ENCODE measurements around the gene TAOK2. TPM values are rescaled to one million over a fixed set of nuclear protein-coding genes. Genes with fewer than 3 reads are reported as not detected.

Gene TAOK2
- total RNA-seq, 1 donor from 2014 or later = 130 TPM

DNA sequence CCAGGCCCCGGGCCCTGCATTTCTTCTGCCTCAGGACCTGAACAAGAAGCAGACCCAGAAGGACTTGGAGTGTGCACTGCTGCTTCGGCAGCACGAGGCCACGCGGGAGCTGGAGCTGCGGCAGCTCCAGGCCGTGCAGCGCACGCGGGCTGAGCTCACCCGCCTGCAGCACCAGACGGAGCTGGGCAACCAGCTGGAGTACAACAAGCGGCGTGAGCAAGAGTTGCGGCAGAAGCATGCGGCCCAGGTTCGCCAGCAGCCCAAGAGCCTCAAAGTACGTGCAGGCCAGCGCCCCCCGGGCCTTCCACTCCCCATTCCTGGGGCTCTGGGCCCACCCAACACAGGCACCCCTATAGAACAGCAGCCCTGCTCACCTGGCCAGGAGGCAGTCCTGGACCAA lies 12.6 kb downstream of the TAOK2 start:
- no peak for DNase-seq (ENCODE audit: extremely low read depth, low read depth, low spot score)

GRCh38 chr16:29986931-29987330 lies 13.3 kb downstream of the TAOK2 start:
- DNase-seq (ENCODE audit: extremely low read depth, low read depth, low spot score) = no peak

DNA sequence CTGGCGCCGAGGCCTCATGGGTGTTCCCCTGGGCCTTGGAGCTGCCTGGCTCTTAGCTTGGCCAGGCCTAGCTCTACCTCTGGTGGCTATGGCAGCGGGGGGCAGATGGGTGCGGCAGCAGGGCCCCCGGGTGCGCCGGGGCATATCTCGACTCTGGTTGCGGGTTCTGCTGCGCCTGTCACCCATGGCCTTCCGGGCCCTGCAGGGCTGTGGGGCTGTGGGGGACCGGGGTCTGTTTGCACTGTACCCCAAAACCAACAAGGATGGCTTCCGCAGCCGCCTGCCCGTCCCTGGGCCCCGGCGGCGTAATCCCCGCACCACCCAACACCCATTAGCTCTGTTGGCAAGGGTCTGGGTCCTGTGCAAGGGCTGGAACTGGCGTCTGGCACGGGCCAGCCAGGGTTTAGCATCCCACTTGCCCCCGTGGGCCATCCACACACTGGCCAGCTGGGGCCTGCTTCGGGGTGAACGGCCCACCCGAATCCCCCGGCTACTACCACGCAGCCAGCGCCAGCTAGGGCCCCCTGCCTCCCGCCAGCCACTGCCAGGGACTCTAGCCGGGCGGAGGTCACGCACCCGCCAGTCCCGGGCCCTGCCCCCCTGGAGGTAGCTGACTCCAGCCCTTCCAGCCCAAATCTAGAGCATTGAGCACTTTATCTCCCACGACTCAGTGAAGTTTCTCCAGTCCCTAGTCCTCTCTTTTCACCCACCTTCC lies 13.9 kb downstream of the TAOK2 start:
- no peak for DNase-seq (ENCODE audit: extremely low read depth, low read depth, low spot score)

- no peak for DNase-seq (ENCODE audit: extremely low read depth, low read depth, low spot score)
These were observed 14.8 kb downstream of the TAOK2 start for GRCh38 chr16:29988346-29989075.

DNA sequence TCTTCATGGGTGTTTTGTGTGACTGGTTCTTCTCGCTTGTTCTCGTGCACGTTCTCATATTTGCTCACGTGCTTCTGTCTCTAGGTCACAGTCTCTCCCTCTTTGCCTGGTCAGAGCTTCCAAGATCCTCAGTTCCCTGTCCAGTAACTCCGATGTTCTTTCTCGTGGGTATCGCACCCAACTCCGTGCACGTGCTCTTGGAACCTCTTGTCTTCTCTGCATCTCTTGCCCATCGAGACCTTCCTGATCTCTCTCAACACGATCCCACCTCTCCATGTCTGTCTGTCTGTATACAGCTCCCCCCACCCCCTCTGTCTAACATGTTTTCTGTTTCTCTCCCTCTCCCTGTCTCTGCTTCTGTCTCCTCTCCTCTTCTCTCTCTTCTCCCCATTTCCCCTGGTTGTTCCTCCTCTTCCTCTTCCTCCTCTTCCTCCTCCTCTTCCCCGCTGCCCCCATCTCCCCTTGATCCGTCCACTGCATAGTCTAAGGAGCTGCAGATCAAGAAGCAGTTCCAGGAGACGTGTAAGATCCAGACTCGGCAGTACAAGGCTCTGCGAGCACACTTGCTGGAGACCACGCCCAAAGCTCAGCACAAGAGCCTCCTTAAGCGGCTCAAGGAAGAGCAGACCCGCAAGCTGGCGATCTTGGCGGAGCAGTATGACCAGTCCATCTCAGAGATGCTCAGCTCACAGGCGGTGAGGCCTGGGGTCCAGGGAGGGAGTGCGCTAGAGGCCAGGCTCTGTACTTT lies 15.6 kb downstream of the TAOK2 start:
- DNase-seq (ENCODE audit: extremely low read depth, low read depth, low spot score) = no peak

- no peak for DNase-seq (ENCODE audit: extremely low read depth, low read depth, low spot score)
These were observed 16.4 kb downstream of the TAOK2 start for GRCh38 chr16:29990034-29990433.

DNA sequence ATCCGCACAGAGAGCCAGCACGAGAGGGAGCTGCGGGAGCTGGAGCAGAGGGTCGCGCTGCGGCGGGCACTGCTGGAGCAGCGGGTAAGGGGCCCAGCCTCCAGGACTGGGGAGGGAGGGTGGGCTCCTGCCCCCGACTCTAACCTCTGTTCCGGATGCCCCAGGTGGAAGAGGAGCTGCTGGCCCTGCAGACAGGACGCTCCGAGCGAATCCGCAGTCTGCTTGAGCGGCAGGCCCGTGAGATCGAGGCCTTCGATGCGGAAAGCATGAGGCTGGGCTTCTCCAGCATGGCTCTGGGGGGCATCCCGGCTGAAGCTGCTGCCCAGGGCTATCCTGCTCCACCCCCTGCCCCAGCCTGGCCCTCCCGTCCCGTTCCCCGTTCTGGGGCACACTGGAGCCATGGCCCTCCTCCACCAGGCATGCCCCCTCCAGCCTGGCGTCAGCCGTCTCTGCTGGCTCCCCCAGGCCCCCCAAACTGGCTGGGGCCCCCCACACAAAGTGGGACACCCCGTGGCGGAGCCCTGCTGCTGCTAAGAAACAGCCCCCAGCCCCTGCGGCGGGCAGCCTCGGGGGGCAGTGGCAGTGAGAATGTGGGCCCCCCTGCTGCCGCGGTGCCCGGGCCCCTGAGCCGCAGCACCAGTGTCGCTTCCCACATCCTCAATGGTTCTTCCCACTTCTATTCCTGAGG lies 17.4 kb downstream of the TAOK2 start:
- no peak for DNase-seq (ENCODE audit: extremely low read depth, low read depth, low spot score)

- no peak for DNase-seq (ENCODE audit: extremely low read depth, low read depth, low spot score)
These were observed 17.9 kb downstream of the TAOK2 start for GRCh38 chr16:29991571-29991904.

- DNase-seq (ENCODE audit: extremely low read depth, low read depth, low spot score) = no peak
These were observed 18.8 kb downstream of the TAOK2 start for GRCh38 chr16:29992344-29992967.

DNA sequence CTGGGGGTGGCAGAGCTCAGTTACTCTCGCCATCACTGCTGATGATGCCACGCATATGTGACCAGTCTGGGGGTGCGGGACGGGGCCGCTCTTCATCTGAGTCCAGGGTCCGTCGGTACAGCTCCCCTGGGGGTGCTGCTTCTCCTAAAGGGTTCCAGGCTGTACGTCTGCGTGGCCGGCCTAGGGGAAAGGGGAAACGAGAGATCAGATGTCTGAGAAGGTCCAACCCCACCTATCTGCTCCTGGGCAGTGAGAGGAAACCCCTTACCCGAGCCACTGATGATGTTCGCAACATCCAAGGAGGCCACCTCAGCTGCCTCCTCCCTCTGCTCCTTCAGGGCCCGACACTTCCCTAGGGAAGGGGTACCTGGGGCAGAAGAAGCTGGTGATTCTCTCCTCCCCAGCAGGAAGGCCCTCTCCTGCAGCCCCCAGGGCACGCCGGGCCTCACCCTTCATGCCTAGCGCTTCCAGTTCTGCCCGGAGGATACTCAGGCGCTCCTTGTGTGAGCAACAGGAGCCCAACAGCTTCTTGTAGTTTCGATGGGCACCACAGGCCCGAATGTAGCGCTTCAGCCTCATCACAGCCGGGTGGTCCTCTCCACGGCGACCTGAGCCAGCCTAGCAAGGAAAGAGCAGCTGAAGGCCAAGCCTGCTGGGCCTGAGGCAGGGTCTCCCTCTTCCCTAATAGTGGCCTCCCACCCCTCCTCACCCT lies 19.7 kb downstream of the TAOK2 start:
- no peak for DNase-seq (ENCODE audit: extremely low read depth, low read depth, low spot score)

DNA sequence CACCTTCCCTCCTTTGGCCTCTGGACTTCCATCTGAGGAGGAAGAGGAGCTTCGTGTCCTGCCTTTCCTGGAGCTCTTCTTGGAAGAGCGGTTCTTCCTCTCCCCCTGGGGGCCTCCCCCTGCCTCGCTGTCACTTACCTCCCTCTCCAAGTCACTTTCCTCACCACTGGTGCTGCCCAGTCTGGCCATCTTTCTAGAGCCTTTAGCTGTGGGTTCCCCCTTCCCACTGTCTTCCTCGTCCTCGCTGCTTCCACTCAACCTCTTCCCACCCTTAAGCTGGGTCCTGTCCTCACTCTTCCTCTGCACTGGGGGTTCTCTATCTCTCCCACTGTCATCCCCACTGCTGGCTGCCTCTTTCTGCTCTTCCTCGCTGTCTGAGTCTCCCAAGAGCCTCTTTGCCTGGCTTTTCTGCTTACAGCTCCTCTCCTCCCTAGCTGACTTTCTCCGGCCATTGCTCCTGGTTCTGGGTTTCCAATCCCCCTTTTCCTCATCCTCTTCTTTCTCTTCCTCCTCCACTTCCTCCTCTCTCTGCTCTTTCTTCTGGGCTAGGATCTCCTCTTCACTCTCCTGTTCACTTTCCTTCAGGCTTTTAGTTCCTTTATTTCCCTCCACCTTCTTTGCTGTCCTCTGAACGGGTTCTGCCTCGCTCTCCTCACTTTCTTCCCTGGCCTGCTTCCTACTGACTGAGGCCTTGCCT lies 20.4 kb downstream of the TAOK2 start:
- DNase-seq (ENCODE audit: extremely low read depth, low read depth, low spot score) = no peak

DNA sequence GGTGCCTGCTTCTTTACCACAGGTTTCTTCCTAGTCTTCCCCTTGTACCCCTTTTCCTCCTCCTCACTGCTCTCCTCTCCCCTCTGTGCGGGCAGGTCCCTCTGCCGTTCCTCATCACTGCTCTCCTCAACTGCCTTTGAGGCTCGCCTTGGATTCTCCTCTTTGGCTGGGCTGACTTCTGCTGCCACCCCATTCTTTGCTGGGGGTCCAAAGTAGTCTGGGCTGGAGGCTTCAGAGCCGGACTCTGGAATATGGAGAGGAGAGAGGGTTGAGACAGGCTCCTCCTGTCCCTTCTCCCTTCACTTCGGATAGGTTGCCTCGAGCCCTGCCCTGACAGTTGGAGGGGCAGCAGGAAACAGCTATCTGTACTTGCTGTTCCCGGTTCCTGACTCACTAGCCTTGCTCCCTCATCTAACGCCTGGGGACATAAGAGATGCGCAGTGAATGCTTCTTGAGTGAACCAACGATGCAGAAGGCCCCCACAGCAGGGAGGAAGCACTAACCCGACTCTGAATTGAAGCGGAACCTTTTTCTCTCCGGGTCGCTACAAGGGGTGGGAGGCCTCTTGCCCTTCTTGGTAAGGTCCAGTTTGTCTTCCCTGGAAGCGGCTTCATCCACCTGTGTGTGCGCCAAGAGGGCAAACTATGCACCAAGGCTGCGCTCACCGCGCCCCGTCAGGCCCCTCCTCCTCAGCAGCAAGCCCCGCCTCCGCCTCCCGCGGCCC lies 21.1 kb downstream of the TAOK2 start:
- no peak for DNase-seq (ENCODE audit: extremely low read depth, low read depth, low spot score)

DNA sequence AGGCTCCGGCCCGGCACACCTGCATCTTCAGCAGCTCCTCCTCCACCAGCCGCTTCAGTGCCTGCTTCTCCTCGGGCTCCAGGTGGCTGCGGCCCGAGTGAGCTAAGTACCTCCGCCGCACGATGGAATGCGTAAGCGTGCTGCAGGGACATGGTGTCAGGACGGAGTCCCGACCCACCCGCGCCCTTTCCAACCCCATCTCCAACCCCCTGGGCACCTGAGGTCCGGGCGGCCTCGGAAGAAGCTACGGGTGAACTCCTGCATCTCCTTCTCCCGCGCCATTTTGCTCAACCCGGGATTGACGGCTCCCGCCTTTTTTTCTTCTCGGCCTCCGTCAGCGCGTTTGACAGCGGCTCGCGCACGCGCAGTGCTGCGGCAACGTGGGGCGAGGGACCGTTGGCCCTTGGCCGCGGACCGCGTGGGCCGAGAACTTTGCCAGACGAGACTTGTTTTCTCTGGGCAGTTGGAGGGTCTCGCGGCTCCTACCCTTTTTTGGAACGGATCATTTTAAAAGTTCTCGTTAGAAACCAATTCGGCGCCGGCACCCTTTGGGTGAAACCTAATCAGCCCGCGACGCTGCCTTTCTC lies 21.7 kb downstream of the TAOK2 start, which contains the start of gene HIRIP3:
Gene HIRIP3 (minus strand): TSS at position 294 of the 587 bp plus-strand sequence. CDS start 12 bp downstream, at position 282.
- DNase-seq (ENCODE audit: extremely low read depth, low read depth, low spot score) = no peak

GRCh38 chr16:29995911-29996765 lies 22.5 kb downstream of the TAOK2 start, which contains the start of gene INO80E:
Gene INO80E, plus strand, starts transcription at chr16:29996241. Its CDS starts 70 bp downstream, at chr16:29996311.
- peak; percentile 57 for DNase-seq (ENCODE audit: extremely low read depth, low read depth, low spot score)

- no peak for DNase-seq (ENCODE audit: extremely low read depth, low read depth, low spot score)
These were observed 23.1 kb downstream of the TAOK2 start for GRCh38 chr16:29996766-29997250.

DNA sequence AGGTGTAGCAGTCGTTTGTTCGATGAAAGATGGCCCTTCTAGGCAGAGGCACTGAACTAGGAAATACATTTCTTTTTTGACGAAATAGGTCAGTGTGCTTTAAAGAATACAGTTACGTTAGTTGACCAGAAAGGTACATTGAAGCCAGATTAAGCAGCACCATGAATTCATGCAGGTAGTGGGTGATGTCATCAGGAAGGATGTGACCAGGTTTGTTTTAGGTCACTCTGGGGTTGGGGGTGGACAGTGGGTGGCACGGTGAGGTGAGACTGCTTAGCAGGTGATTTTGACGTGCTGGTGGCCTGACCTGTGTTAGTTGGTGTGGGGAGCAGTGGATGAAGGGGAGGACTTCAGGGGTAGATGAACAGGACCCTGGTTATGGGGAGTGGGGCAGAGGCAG lies 25.9 kb downstream of the TAOK2 start:
- DNase-seq (ENCODE audit: extremely low read depth, low read depth, low spot score) = no peak
